HepG2 (cell line): ENCODE data around the gene CD300LF. TPM values are rescaled to one million over a fixed set of nuclear protein-coding genes. Genes with fewer than 3 reads are reported as not detected.

Experiments used
- ATAC-seq: fragments of 200-7000 bp; cut with Tn5 transposase; 3 replicates; pipeline ENCODE4 v1.9.1; 2020; ENCODE audit warnings: mild to moderate bottlenecking, moderate library complexity
- BruUV-seq: library from RNA; stranded (reverse); fragments of 400-500 nt; replicated peaks from 2 replicates; lab custom pipeline; 2021; lab: Mats Ljungman, UMichigan
- CTCF ChIA-PET: fragments of 300-600 bp; formaldehyde crosslinking; extraction: SDS; loops from one replicate; lab custom pipeline; 2021; ENCODE audit warnings: low total read pairs, inconsistent platforms, low intra/inter-chr PET ratio; lab: Yijun Ruan, JAX
- POLR2A ChIA-PET: fragments of 350-600 bp; sonication (Branson Sonifier 250); formaldehyde crosslinking; loops from one replicate; lab custom pipeline; 2020; ENCODE audit warnings: antibody characterized with exemption, inconsistent platforms; lab: Yijun Ruan, JAX
- DNase-seq: peaks from one replicate; pipeline ENCODE4 v3.0.0-alpha.2; 2015; ENCODE audit warnings: low spot score
- FAIRE-seq: peaks from 3 replicates; lab custom pipeline; 2011; peaks lifted over from hg19 to GRCh38; lab: Jason Lieb, UNC
- H2AFZ ChIP-seq: one replicate; pipeline ENCODE4 v1.6.1; 2011; ENCODE audit warnings: low read length, inconsistent platforms
- H3K27ac ChIP-seq: fragments of 300-600 bp; 3 replicates; pipeline ENCODE4 v1.8.0; 2011; ENCODE audit warnings: mixed run types, mild to moderate bottlenecking, mixed read lengths, low read length, inconsistent platforms; ENCODE audit not compliant: insufficient read depth; ENCODE audit errors: extremely low read length
- H3K27me3 ChIP-seq, 2 experiments: fragments of 200-600 bp in 1 of 2; 2 replicates in 1 of 2; 3 replicates in 1 of 2; pipeline versions ENCODE4 v1.6.0 to v1.8.0; 2011; ENCODE audit warnings: low read length in 2 of 2, mild to moderate bottlenecking in 2 of 2, moderate library complexity in 2 of 2, inconsistent platforms in 1 of 2; ENCODE audit not compliant: insufficient read depth in 2 of 2, control insufficient read depth in 1 of 2
- H3K36me3 ChIP-seq, 2 experiments: fragments of 200-600 bp in 1 of 2; replicated peaks in 1 of 2; 2 replicates in 1 of 2; 3 replicates in 1 of 2; pipeline versions ENCODE4 v1.5.1 to v1.8.0; 2011; ENCODE audit warnings: low read length in 2 of 2, inconsistent platforms in 1 of 2; ENCODE audit not compliant: insufficient read depth in 2 of 2, control insufficient read depth in 1 of 2
- H3K4me1 ChIP-seq: 2 replicates; pipeline ENCODE4 v1.5.1; 2012; ENCODE audit warnings: low read length, inconsistent platforms; ENCODE audit not compliant: insufficient read depth
- H3K4me2 ChIP-seq: 2 replicates; pipeline ENCODE4 v1.6.0; 2011; ENCODE audit warnings: low read depth, low read length, inconsistent platforms
- H3K4me3 ChIP-seq, 3 experiments: fragments of 200-600 bp in 1 of 3; sonication (generic), shearing (Covaris generic) in 1 of 3; replicated peaks in 1 of 3; 2 replicates each; pipeline ENCODE4 v1.5.1; 2011 to 2016; ENCODE audit warnings: low read length in 3 of 3, inconsistent platforms in 2 of 3, low read depth in 2 of 3, mild to moderate bottlenecking in 2 of 3, control low read depth in 1 of 3, mixed read lengths in 1 of 3; ENCODE audit not compliant: insufficient read depth in 1 of 3
- H3K79me2 ChIP-seq: one replicate; pipeline ENCODE4 v1.6.1; 2011; ENCODE audit warnings: low read length, inconsistent platforms; ENCODE audit not compliant: insufficient read depth
- H3K9ac ChIP-seq: 2 replicates; pipeline ENCODE4 v1.6.0; 2011; ENCODE audit warnings: mild to moderate bottlenecking, low read depth, low read length, inconsistent platforms; ENCODE audit not compliant: insufficient read depth
- H3K9me3 ChIP-seq: 2 replicates; pipeline ENCODE4 v1.5.1; 2012; ENCODE audit warnings: mild to moderate bottlenecking, low read length
- H4K20me1 ChIP-seq: 2 replicates; pipeline ENCODE4 v1.6.0; 2011; ENCODE audit warnings: inconsistent platforms, mild to moderate bottlenecking, low read length, moderate library complexity; ENCODE audit not compliant: insufficient read depth
- ARNTL ChIP-seq: sonication (generic); formaldehyde crosslinking; IDR thresholded peaks from 2 replicates; pipeline ENCODE4 v1.4.0; 2020; ENCODE audit warnings: mild to moderate bottlenecking, missing genetic modification reagents
- ATF7 ChIP-seq, 2 experiments: fragments of 450-650 bp in 1 of 2; sonication (generic) in 1 of 2; formaldehyde crosslinking in 1 of 2; IDR thresholded peaks; 2 replicates each; pipeline versions ENCODE4 v1.4.0 to v1.6.1; 2016 to 2020; ENCODE audit warnings: antibody characterized with exemption in 1 of 2, mild to moderate bottlenecking in 1 of 2, missing genetic modification reagents in 1 of 2
- BRD4 ChIP-seq: sonication (generic); formaldehyde crosslinking; IDR thresholded peaks from 2 replicates; pipeline ENCODE4 v1.4.0; 2020; ENCODE audit warnings: missing genetic modification reagents
- CBX2 ChIP-seq, 2 experiments: fragments of 200-600 bp in 1 of 2; sonication (generic); formaldehyde crosslinking in 1 of 2; IDR thresholded peaks; 2 replicates each; pipeline versions ENCODE4 v1.7.0 to v1.8.1; 2018 to 2022; ENCODE audit warnings: low read depth in 2 of 2, low read length in 1 of 2, mild to moderate bottlenecking in 1 of 2, missing genetic modification reagents in 1 of 2
- CHD4 ChIP-seq: fragments of 200-600 bp; sonication (generic); IDR thresholded peaks from 2 replicates; pipeline ENCODE4 v1.7.0; 2017; ENCODE audit warnings: mild to moderate bottlenecking, low read length, borderline replicate concordance
- FOXA1 ChIP-seq, 2 experiments: fragments of 450-650 bp in 1 of 2; sonication (generic) in 1 of 2; formaldehyde crosslinking in 1 of 2; IDR thresholded peaks; 2 replicates each; pipeline versions ENCODE4 v1.4.0 to v1.6.1; 2016 to 2020; ENCODE audit warnings: missing genetic modification reagents in 1 of 2
- FOXO1 ChIP-seq: sonication (generic); formaldehyde crosslinking; IDR thresholded peaks from 2 replicates; pipeline ENCODE4 v1.4.0; 2020; ENCODE audit warnings: missing genetic modification reagents
- HOXA5 ChIP-seq: sonication (generic); formaldehyde crosslinking; IDR thresholded peaks from 2 replicates; pipeline ENCODE4 v1.4.0; 2020; ENCODE audit warnings: missing genetic modification reagents
- JUN ChIP-seq: sonication (generic); formaldehyde crosslinking; IDR thresholded peaks from 2 replicates; pipeline ENCODE4 v1.4.0; 2020; ENCODE audit warnings: mild to moderate bottlenecking, missing genetic modification reagents
- MAFF ChIP-seq: IDR thresholded peaks from 2 replicates; pipeline ENCODE4 v1.6.1; 2011; ENCODE audit warnings: low read depth, low read length, improper control_type of control experiment
- MEIS1 ChIP-seq: sonication (generic); formaldehyde crosslinking; IDR thresholded peaks from 2 replicates; pipeline ENCODE4 v1.9.0; 2021; ENCODE audit warnings: mild to moderate bottlenecking, missing genetic modification reagents, moderate library complexity, borderline replicate concordance
- NFIB ChIP-seq: sonication (generic); formaldehyde crosslinking; IDR thresholded peaks from 2 replicates; pipeline ENCODE4 v1.9.0; 2021; ENCODE audit warnings: missing genetic modification reagents, mild to moderate bottlenecking, borderline replicate concordance
- NFKBIZ ChIP-seq: IDR thresholded peaks from 2 replicates; pipeline ENCODE4 v1.6.1; 2018; ENCODE audit warnings: missing genetic modification reagents, missing compliant biosample characterization
- POLR2AphosphoS5 ChIP-seq: IDR thresholded peaks from 2 replicates; pipeline ENCODE4 v1.6.1; 2012; ENCODE audit warnings: low read depth, low read length
- SATB2 ChIP-seq: sonication (generic); formaldehyde crosslinking; IDR thresholded peaks from 2 replicates; pipeline ENCODE4 v1.5.0; 2020; ENCODE audit warnings: missing genetic modification reagents
- SUZ12 ChIP-seq: fragments of 150-350 bp; IDR thresholded peaks from 2 replicates; pipeline ENCODE4 v1.6.1; 2014; ENCODE audit warnings: low read depth, low read length
- TAF15 ChIP-seq: fragments of 200-400 bp; formaldehyde crosslinking; IDR thresholded peaks from one replicate; pipeline ENCODE4 v1.6.1; 2018; ENCODE audit warnings: mild to moderate bottlenecking, low read depth, low read length; ENCODE audit not compliant: poor library complexity, severe bottlenecking
- TBP ChIP-seq: sonication (generic); formaldehyde crosslinking; IDR thresholded peaks from 2 replicates; pipeline ENCODE4 v1.5.0; 2020; ENCODE audit warnings: missing genetic modification reagents
- TBX3 ChIP-seq: fragments of 450-650 bp; IDR thresholded peaks from 2 replicates; pipeline ENCODE4 v1.6.1; 2017; ENCODE audit warnings: antibody characterized with exemption, mild to moderate bottlenecking, inconsistent platforms, borderline replicate concordance
- THYN1 ChIP-seq: sonication (generic); formaldehyde crosslinking; IDR thresholded peaks from 2 replicates; pipeline ENCODE4 v1.8.1; 2023; ENCODE audit warnings: low read depth, mild to moderate bottlenecking, moderate library complexity, missing genetic modification reagents, borderline replicate concordance
- ZC3H13 ChIP-seq: sonication (generic); formaldehyde crosslinking; IDR thresholded peaks from 2 replicates; pipeline ENCODE4 v1.8.1; 2023; ENCODE audit warnings: mild to moderate bottlenecking, missing genetic modification reagents, moderate library complexity
- ZNF235 ChIP-seq: sonication (generic); formaldehyde crosslinking; IDR thresholded peaks from 2 replicates; pipeline ENCODE4 v1.8.1; 2023; ENCODE audit warnings: mild to moderate bottlenecking, missing genetic modification reagents, borderline replicate concordance
- ZNF263 ChIP-seq: sonication (generic); formaldehyde crosslinking; IDR thresholded peaks from 2 replicates; pipeline ENCODE4 v1.4.0; 2020; ENCODE audit warnings: missing genetic modification reagents
- ZNF562 ChIP-seq: sonication (generic); formaldehyde crosslinking; IDR thresholded peaks from 2 replicates; pipeline ENCODE4 v1.8.0; 2022; ENCODE audit warnings: missing genetic modification reagents, borderline replicate concordance
- WGBS: methylation state at CpG from one replicate; pipeline ENCODE4 v1.1.6; 2017; ENCODE audit warnings: low lambda C conversion rate; 5-methylcytosine and 5-hydroxymethylcytosine counted together
- in situ Hi-C: cut with HindIII; loops from 2 replicates; pipeline ENCODE4 v1.10.0; 2017; ENCODE audit warnings: low pct_unique_long_range_greater_than_20kb; ENCODE audit not compliant: extremely low pct_ligation_motif_present
- intact Hi-C: fragments of 100-400 bp; cut with micrococcal nuclease; formaldehyde crosslinking; loops from one replicate; pipeline ENCODE4 v1.10.0; 2022; ENCODE audit not compliant: unreplicated experiment
- polyA plus RNA-seq, 8 experiments: library from polyadenylated mRNA; depleted of rRNA in 3 of 8; stranded (reverse) in 7 of 8; unstranded in 1 of 8; fragments of >200 nt; fragmentation: Illumina TruSeq in 4 of 8; extraction: Trizol in 4 of 8; gene quantifications; 2 replicates each; pipeline versions ENCODE4 v1.2.1 to v1.2.3, GENCODE V29; 2011 to 2016; ENCODE audit warnings: low read depth in 4 of 8, missing spikeins in 1 of 8, mixed read lengths in 1 of 8; ENCODE audit not compliant: insufficient read depth in 1 of 8
- total RNA-seq, 5 experiments: library from RNA; depleted of rRNA; stranded (reverse); fragments of >200 nt; fragmentation: Illumina TruSeq; extraction: Trizol; gene quantifications; 2 replicates each; pipeline ENCODE4 v1.2.3, GENCODE V29; 2016; ENCODE audit warnings: low read depth in 1 of 5
- TF ChIP-seq, protein P1 (sequence below): IDR thresholded peaks from 2 replicates; pipeline ENCODE4 v1.6.1; 2016; ENCODE audit warnings: mild to moderate bottlenecking, missing biosample characterization, missing genetic modification reagents
- TF ChIP-seq, protein P2 (sequence below): sonication (generic); IDR thresholded peaks from 2 replicates; pipeline ENCODE4 v1.6.1; 2016; ENCODE audit warnings: low read depth, borderline replicate concordance

The CD300LF gene
- total and polyA plus RNA-seq, 2 of the 13 experiments (the other 11 are each of a cell fraction or from before 2014, with no cell fraction given) = not detected

DNA sequence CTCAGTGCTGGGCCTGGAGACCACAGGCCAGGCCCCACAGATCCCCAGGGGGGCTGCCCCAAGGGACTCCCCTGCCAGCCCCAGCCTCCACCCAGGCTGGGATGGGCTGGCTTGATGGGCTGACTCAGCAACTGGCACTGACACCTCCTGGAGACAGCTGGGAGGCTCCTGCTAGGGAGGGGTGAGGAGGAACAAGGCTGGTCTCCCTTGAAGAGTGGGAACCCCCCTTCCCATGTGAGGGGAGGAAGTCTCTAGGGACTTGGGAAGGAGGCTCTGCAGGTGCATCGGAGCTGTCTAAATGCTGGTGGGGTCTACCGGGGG, 46.1 kb upstream of the CD300LF start:
- DNase-seq = no peak
- Histone ChIP-seq H3K27me3 (no peaks in the 10 kb centered on the region), H4K20me1 (peaks cover 82% of the 10 kb centered on the region), H2AFZ (no peak overlapping the region), H3K79me2 (peaks cover 95% of the 10 kb centered on the region), H3K4me3 (peak overlapping the region in 1 of 3 experiments; percentile 49; a peak in 1 of 6 replicates), H3K27ac (peak overlapping the region; percentile 64), H3K4me1 (peaks cover 99% of the 10 kb centered on the region), H3K36me3 (peaks cover 31 to 44% of the 10 kb centered on the region in 2 experiments), H3K4me2 (peak overlapping the region; percentile 92), H3K9ac (no peak overlapping the region), H3K9me3 (no peaks in the 10 kb centered on the region)
- no peak for FAIRE-seq
- ATAC-seq = no peak
- ChIA-PET CTCF (no interaction called here), POLR2A (interaction anchor here (7.7 to 29.3 kb wide), 3 partner anchors 4 to 21 kb away, joined by 68 to 1459 read pairs (median 1459); partner anchors contain the start of genes NAT9, NHERF1 and RAB37)
- BruUV-seq = no TSS peak
- intact Hi-C loops (no loop called here), in situ Hi-C loops (loop anchor here (10.0 kb wide), 1 partner anchor 324 kb away; the partner anchor contains the start of gene GPRC5C)
- 93% methylated on average over 2 of the region's 2 CpGs for WGBS
- TF ChIP-seq MAFF (peak; percentile 60; the same call in 1 of the 2 replicates), FOXA1 (IDR thresholded peaks at IDR 0.05) (no peak), FOXA1 (CRISPR knock-in tag; IDR thresholded peaks at IDR 0.05) (no peak), JUN (CRISPR knock-in tag) (no peak), SATB2 (CRISPR knock-in tag) (no peak), ZC3H13 (CRISPR knock-in tag) (0 out of 2 replicates have a peak, but pooled peaks have one; percentile 34), HOXA5 (CRISPR knock-in tag) (no peak), TBP (CRISPR knock-in tag) (no peak), MEIS1 (CRISPR knock-in tag) (no peak), ZNF562 (CRISPR knock-in tag) (no peak), ATF7 (IDR thresholded peaks at IDR 0.05) (no peak), ATF7 (CRISPR knock-in tag; IDR thresholded peaks at IDR 0.05) (peak; percentile 33; the same call in 1 of the 2 replicates), SUZ12 (no peak), BRD4 (no peak), ZNF263 (no peak), ZNF235 (CRISPR knock-in tag) (no peak), CHD4 (no peak), POLR2AphosphoS5 (no peak), NFIB (no peak), ARNTL (CRISPR knock-in tag) (no peak), THYN1 (CRISPR knock-in tag) (no peak), NFKBIZ (CRISPR knock-in tag) (no peak), FOXO1 (CRISPR knock-in tag) (no peak), CBX2 (IDR thresholded peaks at IDR 0.05; ENCODE audit: low read depth, low read length) (no peak), CBX2 (CRISPR knock-in tag; IDR thresholded peaks at IDR 0.05; ENCODE audit: low read depth) (no peak), TAF15 (no peak), TBX3 (no peak)
- TF ChIP-seq, protein P1, sequence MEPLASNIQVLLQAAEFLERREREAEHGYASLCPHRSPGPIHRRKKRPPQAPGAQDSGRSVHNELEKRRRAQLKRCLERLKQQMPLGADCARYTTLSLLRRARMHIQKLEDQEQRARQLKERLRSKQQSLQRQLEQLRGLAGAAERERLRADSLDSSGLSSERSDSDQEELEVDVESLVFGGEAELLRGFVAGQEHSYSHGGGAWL (CRISPR knock-in tag) = 0 out of 2 replicates have a peak, but pooled peaks have one; percentile 0
- TF ChIP-seq, protein P2, sequence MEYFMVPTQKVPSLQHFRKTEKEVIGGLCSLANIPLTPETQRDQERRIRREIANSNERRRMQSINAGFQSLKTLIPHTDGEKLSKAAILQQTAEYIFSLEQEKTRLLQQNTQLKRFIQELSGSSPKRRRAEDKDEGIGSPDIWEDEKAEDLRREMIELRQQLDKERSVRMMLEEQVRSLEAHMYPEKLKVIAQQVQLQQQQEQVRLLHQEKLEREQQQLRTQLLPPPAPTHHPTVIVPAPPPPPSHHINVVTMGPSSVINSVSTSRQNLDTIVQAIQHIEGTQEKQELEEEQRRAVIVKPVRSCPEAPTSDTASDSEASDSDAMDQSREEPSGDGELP = peak; percentile 38; the same call in 1 of the 2 replicates
